GM12878 (cell line): ENCODE data around the gene VIT. TPM values are rescaled to one million over a fixed set of nuclear protein-coding genes. Genes with fewer than 3 reads are reported as not detected.

Experiments used
- ATAC-seq: fragments of 200-7000 bp; cut with Tn5 transposase; 3 replicates; pipeline ENCODE4 v1.9.1; 2020; ENCODE audit warnings: mild to moderate bottlenecking, moderate library complexity
- BruUV-seq: library from RNA; stranded (reverse); fragments of 400-500 nt; replicated peaks from 2 replicates; lab custom pipeline; 2021; lab: Mats Ljungman, UMichigan
- CTCF ChIA-PET: fragments of 300-600 bp; sonication (Branson Sonifier 250); formaldehyde crosslinking; extraction: SDS; loops from one replicate; lab custom pipeline; 2021; ENCODE audit warnings: inconsistent platforms; lab: Yijun Ruan, JAX
- POLR2A ChIA-PET: fragments of 350-600 bp; formaldehyde crosslinking; extraction: SDS; loops from one replicate; lab custom pipeline; 2021; ENCODE audit warnings: inconsistent platforms; lab: Charles Lee
- RAD21 ChIA-PET: fragments of 300-600 bp; sonication (Branson Sonifier 250); formaldehyde crosslinking; loops from one replicate; lab custom pipeline; 2023; ENCODE audit warnings: antibody characterized with exemption; ENCODE audit not compliant: unreplicated experiment; lab: Charles Lee
- SMC1A ChIA-PET: fragments of 300-600 bp; sonication (Branson Sonifier 250); formaldehyde crosslinking; loops from one replicate; lab custom pipeline; 2023; ENCODE audit not compliant: unreplicated experiment, uncharacterized antibody; lab: Charles Lee
- DNase-seq: peaks from one replicate; pipeline ENCODE4 v3.0.0-alpha.2; 2011; ENCODE audit warnings: low read depth, low spot score
- FAIRE-seq: peaks from 3 replicates; lab custom pipeline; 2011; peaks lifted over from hg19 to GRCh38; lab: Jason Lieb, UNC
- H2AFZ ChIP-seq: 2 replicates; pipeline ENCODE4 v1.6.0; 2011; ENCODE audit warnings: low read depth, low read length, control low read depth; ENCODE audit not compliant: control insufficient read depth
- H3K27ac ChIP-seq: 2 replicates; pipeline ENCODE4 v1.5.1; 2011; ENCODE audit warnings: control low read depth; ENCODE audit not compliant: control insufficient read depth, insufficient read depth
- H3K27me3 ChIP-seq, 2 experiments: replicated peaks in 1 of 2; 2 replicates each; pipeline versions ENCODE4 v1.6.0 to v1.6.1; 2011; ENCODE audit warnings: low read length in 1 of 2; ENCODE audit not compliant: control insufficient read depth in 2 of 2, insufficient read depth in 2 of 2
- H3K36me3 ChIP-seq, 2 experiments: 2 replicates each; pipeline ENCODE4 v1.5.1; 2011; ENCODE audit warnings: low read length in 1 of 2; ENCODE audit not compliant: control insufficient read depth in 2 of 2, insufficient read depth in 2 of 2
- H3K4me1 ChIP-seq: 2 replicates; pipeline ENCODE4 v1.6.1; 2011; ENCODE audit warnings: mild to moderate bottlenecking, low read length, moderate library complexity, mixed read lengths; ENCODE audit not compliant: control insufficient read depth, insufficient read depth
- H3K4me2 ChIP-seq: 2 replicates; pipeline ENCODE4 v1.6.0; 2011; ENCODE audit warnings: control low read depth; ENCODE audit not compliant: control insufficient read depth, insufficient read depth
- H3K4me3 ChIP-seq: fragments of 200-600 bp; sonication (generic); 2 replicates; pipeline ENCODE4 v1.5.1; 2016
- H3K79me2 ChIP-seq: 2 replicates; pipeline ENCODE4 v1.6.0; 2011; ENCODE audit warnings: low read length; ENCODE audit not compliant: control insufficient read depth, insufficient read depth
- H3K9ac ChIP-seq: 2 replicates; pipeline ENCODE4 v1.8.0; 2011; ENCODE audit warnings: low read length, control low read depth, mixed read lengths; ENCODE audit not compliant: control insufficient read depth, insufficient read depth
- H3K9me3 ChIP-seq: replicated peaks from 3 replicates; pipeline ENCODE4 v1.5.1; 2011; ENCODE audit warnings: mild to moderate bottlenecking, low read length; ENCODE audit not compliant: control insufficient read depth, insufficient read depth
- H4K20me1 ChIP-seq: 2 replicates; pipeline ENCODE4 v1.6.0; 2011; ENCODE audit not compliant: control insufficient read depth, insufficient read depth
- CBX3 ChIP-seq: fragments of 200-600 bp; sonication (generic); IDR thresholded peaks from 2 replicates; pipeline ENCODE4 v1.6.1; 2016; ENCODE audit warnings: low read depth, borderline replicate concordance
- DPF2 ChIP-seq: fragments of 450-650 bp; IDR thresholded peaks from 2 replicates; pipeline ENCODE4 v1.6.1; 2017; ENCODE audit warnings: mild to moderate bottlenecking
- KDM1A ChIP-seq: fragments of 200-600 bp; sonication (generic); IDR thresholded peaks from 2 replicates; pipeline ENCODE4 v1.6.1; 2016; ENCODE audit warnings: borderline replicate concordance
- NFYA ChIP-seq: IDR thresholded peaks from 2 replicates; pipeline ENCODE4 v1.6.1; 2011; ENCODE audit warnings: low read depth, mild to moderate bottlenecking, low read length, improper control_type of control experiment, borderline replicate concordance
- POU2F2 ChIP-seq: IDR thresholded peaks from 3 replicates; pipeline ENCODE4 v1.6.1; 2011; ENCODE audit warnings: low read depth, mild to moderate bottlenecking, low read length, borderline replicate concordance
- SRF ChIP-seq, 2 experiments: IDR thresholded peaks; 2 replicates each; pipeline ENCODE4 v1.6.1; 2011; ENCODE audit warnings: low read depth in 2 of 2, low read length in 2 of 2, mild to moderate bottlenecking in 1 of 2, moderate library complexity in 1 of 2
- SUZ12 ChIP-seq: fragments of 200-600 bp; sonication (generic); IDR thresholded peaks from one replicate; pipeline ENCODE4 v1.6.1; 2018; ENCODE audit warnings: antibody characterized with exemption, mild to moderate bottlenecking; ENCODE audit not compliant: unreplicated experiment
- ZZZ3 ChIP-seq: IDR thresholded peaks from 2 replicates; pipeline ENCODE4 v1.6.1; 2011; ENCODE audit warnings: low read depth; ENCODE audit not compliant: control insufficient read depth, insufficient read length
- WGBS: methylation state at CpG from one replicate; pipeline ENCODE4 v1.1.6; 2016; ENCODE audit warnings: low lambda C conversion rate; ENCODE audit not compliant: insufficient replicate concordance, insufficient coverage; ENCODE audit errors: missing lambda C conversion rate; 5-methylcytosine and 5-hydroxymethylcytosine counted together
- in situ Hi-C: fragments of 300-500 bp; cut with MboI; formaldehyde crosslinking; loops from 9 replicates; pipeline ENCODE4 v1.14.3; 2018; ENCODE audit warnings: mixed read lengths
- intact Hi-C: fragments of 100-400 bp; cut with micrococcal nuclease; formaldehyde crosslinking; loops from one replicate; pipeline ENCODE4 v1.14.2; 2022; ENCODE audit not compliant: unreplicated experiment
- polyA plus RNA-seq, 11 experiments: library from polyadenylated mRNA; depleted of rRNA in 4 of 11; unstranded in 6 of 11; stranded (reverse) in 5 of 11; fragments of >200 nt; fragmentation: Nextera tagmentation in 4 of 11; fragmentation: Illumina TruSeq in 1 of 11; extraction: Ambion mirVana in 4 of 11; extraction: Trizol in 1 of 11; gene quantifications; 1 replicate in 1 of 11; 2 replicates in 10 of 11; pipeline versions ENCODE4 v1.2.1 to v1.2.3, GENCODE V29; 2011 to 2016; ENCODE audit warnings: inconsistent platforms in 2 of 11, missing spikeins in 2 of 11, low read depth in 1 of 11
- total RNA-seq, 4 experiments: library from RNA; depleted of rRNA in 3 of 4; stranded (reverse); fragments of >200 nt in 3 of 4; fragmentation: Illumina TruSeq in 1 of 4; extraction: Trizol in 1 of 4; gene quantifications; 2 replicates each; pipeline versions ENCODE4 v1.2.1 to v1.2.3, GENCODE V29; 2013 to 2021
- TF ChIP-seq, protein P1 (sequence below): fragments of 450-650 bp; IDR thresholded peaks from 2 replicates; pipeline ENCODE4 v1.6.1; 2017; ENCODE audit warnings: antibody characterized with exemption, mild to moderate bottlenecking, moderate library complexity
- TF ChIP-seq, protein P2 (sequence below): fragments of 450-650 bp; IDR thresholded peaks from 2 replicates; pipeline ENCODE4 v1.6.1; 2017; ENCODE audit warnings: low read depth, mild to moderate bottlenecking, moderate library complexity
- TF ChIP-seq, protein P3 (sequence below): IDR thresholded peaks from 2 replicates; pipeline ENCODE4 v1.6.1; 2012; ENCODE audit warnings: low read depth, low read length, improper control_type of control experiment

VIT gene
- total and polyA plus RNA-seq, 10 of the 15 experiments (the other 5 are each of a cell fraction or from before 2014, with no cell fraction given), result 0.05 to 0.14 TPM; not detected in 8

DNA sequence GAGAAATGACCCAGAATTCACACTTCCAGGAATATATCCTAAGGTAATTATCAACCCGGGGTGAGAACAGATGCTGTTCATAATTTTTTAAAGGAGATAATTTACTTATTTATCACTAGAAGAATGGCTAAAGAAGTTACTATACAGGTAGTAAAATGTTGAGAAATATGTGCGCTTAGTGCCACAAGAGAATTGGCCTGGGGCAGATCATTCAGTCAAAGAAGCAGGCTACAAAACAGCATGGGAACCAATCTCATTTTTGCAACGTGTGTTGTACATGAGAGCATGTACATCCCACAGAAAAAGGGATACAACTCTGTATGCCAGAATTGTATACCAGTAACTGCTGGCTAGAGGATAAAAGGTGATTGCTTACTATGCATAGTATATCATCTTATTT lies 75.2 kb downstream of the VIT start:
- TF ChIP-seq KDM1A (no peak), POU2F2 (no peak), CBX3 (no peak), ZZZ3 (no peak), DPF2 (no peak), NFYA (no peak), SRF (IDR thresholded peaks at IDR 0.05; ENCODE audit: low read depth in 2 of 2, low read length in 2 of 2) (no peak), SUZ12 (no peak)
- TF ChIP-seq, protein P1, sequence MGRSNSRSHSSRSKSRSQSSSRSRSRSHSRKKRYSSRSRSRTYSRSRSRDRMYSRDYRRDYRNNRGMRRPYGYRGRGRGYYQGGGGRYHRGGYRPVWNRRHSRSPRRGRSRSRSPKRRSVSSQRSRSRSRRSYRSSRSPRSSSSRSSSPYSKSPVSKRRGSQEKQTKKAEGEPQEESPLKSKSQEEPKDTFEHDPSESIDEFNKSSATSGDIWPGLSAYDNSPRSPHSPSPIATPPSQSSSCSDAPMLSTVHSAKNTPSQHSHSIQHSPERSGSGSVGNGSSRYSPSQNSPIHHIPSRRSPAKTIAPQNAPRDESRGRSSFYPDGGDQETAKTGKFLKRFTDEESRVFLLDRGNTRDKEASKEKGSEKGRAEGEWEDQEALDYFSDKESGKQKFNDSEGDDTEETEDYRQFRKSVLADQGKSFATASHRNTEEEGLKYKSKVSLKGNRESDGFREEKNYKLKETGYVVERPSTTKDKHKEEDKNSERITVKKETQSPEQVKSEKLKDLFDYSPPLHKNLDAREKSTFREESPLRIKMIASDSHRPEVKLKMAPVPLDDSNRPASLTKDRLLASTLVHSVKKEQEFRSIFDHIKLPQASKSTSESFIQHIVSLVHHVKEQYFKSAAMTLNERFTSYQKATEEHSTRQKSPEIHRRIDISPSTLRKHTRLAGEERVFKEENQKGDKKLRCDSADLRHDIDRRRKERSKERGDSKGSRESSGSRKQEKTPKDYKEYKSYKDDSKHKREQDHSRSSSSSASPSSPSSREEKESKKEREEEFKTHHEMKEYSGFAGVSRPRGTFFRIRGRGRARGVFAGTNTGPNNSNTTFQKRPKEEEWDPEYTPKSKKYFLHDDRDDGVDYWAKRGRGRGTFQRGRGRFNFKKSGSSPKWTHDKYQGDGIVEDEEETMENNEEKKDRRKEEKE, result no peak
- TF ChIP-seq, protein P2, sequence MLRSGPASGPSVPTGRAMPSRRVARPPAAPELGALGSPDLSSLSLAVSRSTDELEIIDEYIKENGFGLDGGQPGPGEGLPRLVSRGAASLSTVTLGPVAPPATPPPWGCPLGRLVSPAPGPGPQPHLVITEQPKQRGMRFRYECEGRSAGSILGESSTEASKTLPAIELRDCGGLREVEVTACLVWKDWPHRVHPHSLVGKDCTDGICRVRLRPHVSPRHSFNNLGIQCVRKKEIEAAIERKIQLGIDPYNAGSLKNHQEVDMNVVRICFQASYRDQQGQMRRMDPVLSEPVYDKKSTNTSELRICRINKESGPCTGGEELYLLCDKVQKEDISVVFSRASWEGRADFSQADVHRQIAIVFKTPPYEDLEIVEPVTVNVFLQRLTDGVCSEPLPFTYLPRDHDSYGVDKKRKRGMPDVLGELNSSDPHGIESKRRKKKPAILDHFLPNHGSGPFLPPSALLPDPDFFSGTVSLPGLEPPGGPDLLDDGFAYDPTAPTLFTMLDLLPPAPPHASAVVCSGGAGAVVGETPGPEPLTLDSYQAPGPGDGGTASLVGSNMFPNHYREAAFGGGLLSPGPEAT, result no peak
- TF ChIP-seq, protein P3, sequence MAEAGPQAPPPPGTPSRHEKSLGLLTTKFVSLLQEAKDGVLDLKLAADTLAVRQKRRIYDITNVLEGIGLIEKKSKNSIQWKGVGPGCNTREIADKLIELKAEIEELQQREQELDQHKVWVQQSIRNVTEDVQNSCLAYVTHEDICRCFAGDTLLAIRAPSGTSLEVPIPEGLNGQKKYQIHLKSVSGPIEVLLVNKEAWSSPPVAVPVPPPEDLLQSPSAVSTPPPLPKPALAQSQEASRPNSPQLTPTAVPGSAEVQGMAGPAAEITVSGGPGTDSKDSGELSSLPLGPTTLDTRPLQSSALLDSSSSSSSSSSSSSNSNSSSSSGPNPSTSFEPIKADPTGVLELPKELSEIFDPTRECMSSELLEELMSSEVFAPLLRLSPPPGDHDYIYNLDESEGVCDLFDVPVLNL, result no peak
- H4K20me1 ChIP-seq, result no peaks in the 10 kb centered on the region
- no peaks in the 10 kb centered on the region; a peak in 3 of 4 replicates for H3K27me3 ChIP-seq
- H3K79me2 ChIP-seq, result no peaks in the 10 kb centered on the region
- intact Hi-C loops, result no loop called here
- no peak for FAIRE-seq
- no peak for ATAC-seq
- H2AFZ ChIP-seq, result no peak overlapping the region
- WGBS, result 33% methylated on average over 3 of the region's 3 CpGs
- H3K36me3 ChIP-seq, result no peaks in the 10 kb centered on the region
- H3K4me3 ChIP-seq, result no peak overlapping the region
- BruUV-seq, result no TSS peak
- ChIA-PET CTCF (no interaction called here), RAD21 (no interaction called here), POLR2A (no interaction called here), SMC1A (interaction anchor here (0.9 kb wide), 1 partner anchor 21 kb away, joined by 3 read pairs; no protein-coding TSS in a partner anchor)
- no peaks in the 10 kb centered on the region for H3K9me3 ChIP-seq
- no peak overlapping the region for H3K27ac ChIP-seq
- no peaks in the 10 kb centered on the region for H3K4me1 ChIP-seq
- DNase-seq, result no peak
- in situ Hi-C loops, result no loop called here
- H3K4me2 ChIP-seq, result no peak overlapping the region
- no peak overlapping the region for H3K9ac ChIP-seq
